ENCODE measurements around the gene CLEC19A.

Gene CLEC19A

DNA sequence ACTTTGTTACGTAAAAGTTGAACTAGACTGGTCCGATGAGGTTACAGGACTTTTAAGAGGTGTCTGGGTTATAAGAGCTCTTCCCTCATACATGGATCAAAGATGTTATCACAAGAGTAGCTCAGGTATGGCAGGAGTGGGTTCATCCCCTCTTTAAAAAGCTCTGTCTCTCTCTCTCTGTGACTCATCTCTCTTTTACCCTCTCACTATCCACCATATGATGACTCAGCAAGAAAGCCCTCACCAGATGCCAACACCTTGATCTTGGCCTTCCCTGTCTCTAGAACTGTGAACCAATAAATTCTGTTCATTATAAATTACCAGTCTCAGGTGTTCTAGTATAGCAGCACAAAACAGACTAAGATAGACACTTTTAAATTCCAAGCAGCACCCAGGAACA is 1.9 kb upstream of the CLEC19A start:
- Histone ChIP-seq H3K4me3 (ENCODE audit: low read depth in 1 of 5, low read length in 5 of 5) (no peak overlapping the region), H3K9ac (ENCODE audit: low read length in 5 of 5) (no peak overlapping the region), H3K36me3 (ENCODE audit: control insufficient read depth in 5 of 5, insufficient read depth in 5 of 5, low read length in 5 of 5) (no peaks in the 10 kb centered on the region), H3K4me1 (ENCODE audit: control insufficient read depth in 5 of 5, insufficient read depth in 5 of 5, low read length in 5 of 5) (no peaks in the 10 kb centered on the region), H3K27me3 (ENCODE audit: control insufficient read depth in 5 of 5, insufficient read depth in 4 of 5, low read length in 5 of 5) (peaks cover 0 to 8% (median 0%) of the 10 kb centered on the region in 5 donors), H3K9me3 (ENCODE audit: control insufficient read depth in 5 of 5, low read length in 5 of 5) (peaks cover 0 to 1% (median 0%) of the 10 kb centered on the region in 5 donors), H3K27ac (ENCODE audit: low read depth, low read length) (no peak overlapping the region)

DNA sequence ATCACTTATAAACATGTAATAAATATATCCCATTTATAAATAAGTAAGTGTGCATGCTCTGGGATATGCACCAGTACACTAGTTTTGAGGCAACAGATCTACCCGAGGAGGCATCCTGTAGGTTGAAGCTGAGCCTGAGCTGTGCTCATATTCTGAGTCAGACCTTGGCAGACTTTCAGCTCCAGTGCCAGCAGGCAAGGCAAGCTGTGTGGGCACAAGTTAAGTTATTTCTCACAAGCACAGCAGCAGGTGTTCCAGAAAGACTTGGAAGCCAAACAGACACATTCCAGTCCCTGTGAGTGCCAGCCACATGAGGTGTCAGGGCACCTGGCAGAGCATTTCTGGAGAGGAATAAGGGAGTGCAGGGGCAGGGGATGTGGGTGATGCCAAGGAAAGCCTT is 1.3 kb upstream of the CLEC19A start:
- Histone ChIP-seq H3K36me3 (ENCODE audit: control insufficient read depth in 5 of 5, insufficient read depth in 5 of 5, low read length in 5 of 5) (no peaks in the 10 kb centered on the region), H3K9me3 (ENCODE audit: control insufficient read depth in 5 of 5, low read length in 5 of 5) (no peaks in the 10 kb centered on the region), H3K4me1 (ENCODE audit: control insufficient read depth in 5 of 5, insufficient read depth in 5 of 5, low read length in 5 of 5) (no peaks in the 10 kb centered on the region), H3K27ac (ENCODE audit: low read depth, low read length) (no peak overlapping the region), H3K27me3 (ENCODE audit: control insufficient read depth in 5 of 5, insufficient read depth in 4 of 5, low read length in 5 of 5) (peaks cover 0 to 8% (median 0%) of the 10 kb centered on the region in 5 donors), H3K4me3 (ENCODE audit: low read depth in 1 of 5, low read length in 5 of 5) (no peak overlapping the region), H3K9ac (ENCODE audit: low read length in 5 of 5) (no peak overlapping the region)

DNA sequence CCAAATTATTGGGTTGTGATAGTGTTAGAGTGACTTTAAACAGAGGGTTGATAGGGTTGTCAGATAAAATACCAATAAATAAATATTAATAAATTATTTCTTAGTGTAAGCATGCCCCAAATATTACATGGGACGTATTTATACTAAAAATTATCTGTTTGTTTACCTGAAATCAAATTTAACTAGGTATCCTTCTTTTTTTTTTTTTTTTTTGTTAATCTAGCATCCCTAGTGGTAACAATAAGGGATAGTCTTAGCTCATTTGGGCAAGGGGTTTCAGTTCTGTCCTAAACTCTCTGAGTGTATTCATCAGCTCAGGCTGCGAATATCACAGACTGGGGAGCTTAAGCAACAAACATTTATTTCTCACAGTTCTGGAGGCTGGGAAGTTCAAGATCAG is 1.3 kb downstream of the CLEC19A start:
- peaks cover 0 to 5% (median 3%) of the 10 kb centered on the region in 5 donors for H3K4me1 ChIP-seq (ENCODE audit: control insufficient read depth in 5 of 5, insufficient read depth in 5 of 5, low read length in 5 of 5)
- H3K27ac ChIP-seq (ENCODE audit: low read depth, low read length), result no peak overlapping the region
- H3K4me3 ChIP-seq (ENCODE audit: low read depth in 1 of 5, low read length in 5 of 5), result no peak overlapping the region
- H3K27me3 ChIP-seq (ENCODE audit: control insufficient read depth in 5 of 5, insufficient read depth in 4 of 5, low read length in 5 of 5), result peaks cover 0 to 10% (median 0%) of the 10 kb centered on the region in 5 donors
- H3K36me3 ChIP-seq (ENCODE audit: control insufficient read depth in 5 of 5, insufficient read depth in 5 of 5, low read length in 5 of 5), result no peaks in the 10 kb centered on the region
- no peaks in the 10 kb centered on the region for H3K9me3 ChIP-seq (ENCODE audit: control insufficient read depth in 5 of 5, low read length in 5 of 5)
- no peak overlapping the region for H3K9ac ChIP-seq (ENCODE audit: low read length in 5 of 5)

DNA sequence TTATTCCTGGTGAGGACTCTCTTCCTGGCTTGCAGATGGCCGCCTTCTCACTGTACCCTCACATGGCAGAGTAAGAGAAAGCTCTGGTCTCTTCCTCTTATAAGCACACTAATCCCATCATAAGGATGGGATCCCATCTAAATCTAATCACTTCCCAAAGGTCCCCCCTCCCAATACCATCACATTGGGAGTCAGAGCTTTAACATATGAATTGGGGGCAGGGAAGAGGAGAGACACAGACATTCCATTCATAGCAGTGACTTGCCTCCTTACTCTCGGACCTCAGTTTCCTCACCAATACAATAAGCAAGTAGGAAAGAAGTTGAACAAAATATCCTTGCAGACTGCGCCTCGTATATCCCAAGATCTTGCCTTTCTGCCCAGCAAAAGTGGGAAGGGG is 1.7 kb downstream of the CLEC19A start:
- H3K4me3 ChIP-seq (ENCODE audit: low read depth in 1 of 5, low read length in 5 of 5), result no peak overlapping the region
- H3K9ac ChIP-seq (ENCODE audit: low read length in 5 of 5), result no peak overlapping the region
- H3K36me3 ChIP-seq (ENCODE audit: control insufficient read depth in 5 of 5, insufficient read depth in 5 of 5, low read length in 5 of 5), result no peaks in the 10 kb centered on the region
- peaks cover 0 to 10% (median 0%) of the 10 kb centered on the region in 5 donors for H3K27me3 ChIP-seq (ENCODE audit: control insufficient read depth in 5 of 5, insufficient read depth in 4 of 5, low read length in 5 of 5)
- H3K4me1 ChIP-seq (ENCODE audit: control insufficient read depth in 5 of 5, insufficient read depth in 5 of 5, low read length in 5 of 5), result peaks cover 0 to 5% (median 3%) of the 10 kb centered on the region in 5 donors
- no peak overlapping the region for H3K27ac ChIP-seq (ENCODE audit: low read depth, low read length)
- H3K9me3 ChIP-seq (ENCODE audit: control insufficient read depth in 5 of 5, low read length in 5 of 5), result no peaks in the 10 kb centered on the region

DNA sequence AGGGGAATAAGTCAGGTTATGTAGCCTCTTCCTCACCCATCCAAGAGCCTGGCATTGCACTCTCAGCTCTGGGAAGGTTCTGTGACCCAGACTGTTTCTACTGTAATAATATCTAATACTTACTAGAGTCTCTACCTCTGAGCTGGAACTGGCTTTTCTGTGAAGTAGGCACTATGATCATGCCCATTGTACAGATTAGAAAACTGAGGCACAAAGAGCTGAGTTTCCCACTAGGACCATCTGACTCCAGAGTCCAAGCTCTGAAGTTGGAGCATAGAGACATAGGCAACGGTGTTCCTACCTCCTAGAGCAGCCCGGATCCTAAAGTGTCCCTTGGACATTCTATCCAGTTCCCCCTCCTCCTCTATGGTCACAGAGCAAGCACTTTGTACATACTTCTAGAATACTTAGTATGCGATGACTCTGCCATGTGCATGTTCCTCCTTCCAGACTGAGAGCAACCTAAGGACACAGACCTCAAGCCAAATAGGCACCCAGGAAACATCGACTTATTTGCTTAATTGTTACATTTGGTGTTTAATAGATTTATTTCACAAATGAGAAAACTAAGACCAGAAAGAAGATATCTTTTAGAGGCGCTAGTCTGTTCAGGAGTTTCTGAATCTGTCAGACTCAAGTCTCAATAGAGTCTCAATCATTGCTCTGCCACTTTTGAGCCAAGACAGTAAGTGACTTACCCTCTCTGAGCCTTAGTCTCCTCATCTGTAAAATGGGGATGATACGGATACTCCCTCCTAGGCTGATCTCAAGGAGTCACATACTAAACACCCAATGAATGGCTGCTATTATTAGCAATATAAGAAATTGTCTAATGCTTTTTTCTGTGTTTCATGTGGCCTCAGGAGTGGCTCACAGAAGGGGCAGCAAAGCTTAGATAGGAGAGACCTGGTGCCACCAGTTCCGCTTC is 3.6 kb downstream of the CLEC19A start:
- H3K27me3 ChIP-seq (ENCODE audit: control insufficient read depth in 5 of 5, insufficient read depth in 4 of 5, low read length in 5 of 5), result peaks cover 0 to 10% (median 2%) of the 10 kb centered on the region in 5 donors
- H3K27ac ChIP-seq (ENCODE audit: low read depth, low read length), result no peak overlapping the region
- H3K4me3 ChIP-seq (ENCODE audit: low read depth in 1 of 5, low read length in 5 of 5), result no peak overlapping the region
- no peaks in the 10 kb centered on the region for H3K36me3 ChIP-seq (ENCODE audit: control insufficient read depth in 5 of 5, insufficient read depth in 5 of 5, low read length in 5 of 5)
- H3K9me3 ChIP-seq (ENCODE audit: control insufficient read depth in 5 of 5, low read length in 5 of 5), result no peaks in the 10 kb centered on the region
- H3K9ac ChIP-seq (ENCODE audit: low read length in 5 of 5), result no peak overlapping the region
- H3K4me1 ChIP-seq (ENCODE audit: control insufficient read depth in 5 of 5, insufficient read depth in 5 of 5, low read length in 5 of 5), result peaks cover 0 to 7% (median 3%) of the 10 kb centered on the region in 5 donors

DNA sequence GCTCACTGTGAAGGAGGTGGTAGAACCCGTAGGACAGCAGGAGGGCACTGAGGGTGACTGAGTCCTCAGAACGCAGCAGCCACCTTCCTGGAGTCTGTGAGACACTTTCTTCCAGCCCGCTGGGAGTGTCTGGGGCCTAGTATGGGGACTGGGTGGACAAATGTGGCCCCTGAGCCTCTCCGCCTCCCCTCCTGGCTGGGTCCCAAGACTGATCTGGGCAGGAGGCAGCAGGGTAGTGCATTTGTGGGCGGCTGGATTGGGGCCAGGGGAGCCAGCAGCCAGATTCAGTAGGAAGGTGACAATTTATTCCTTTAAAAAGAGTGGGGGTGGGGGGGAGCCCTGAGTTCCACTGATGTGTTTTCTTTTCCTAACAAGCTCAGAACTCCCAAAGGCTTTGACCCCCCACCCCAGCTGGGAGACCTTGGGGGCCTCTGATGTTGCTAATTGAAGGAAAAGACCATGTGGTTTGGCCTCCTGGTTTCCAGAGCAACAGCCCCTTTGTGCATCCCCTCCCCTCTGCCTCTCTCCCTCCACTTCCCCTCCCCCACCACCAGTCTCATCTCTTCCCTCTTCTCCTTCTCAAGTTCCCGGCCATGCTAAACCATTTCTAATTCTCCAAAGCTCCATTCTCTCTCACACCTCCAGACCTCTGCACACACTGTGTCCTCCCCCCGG is 4.4 kb downstream of the CLEC19A start:
- Histone ChIP-seq H3K4me3 (ENCODE audit: low read depth in 1 of 5, low read length in 5 of 5) (no peak overlapping the region), H3K36me3 (ENCODE audit: control insufficient read depth in 5 of 5, insufficient read depth in 5 of 5, low read length in 5 of 5) (no peaks in the 10 kb centered on the region), H3K27me3 (ENCODE audit: control insufficient read depth in 5 of 5, insufficient read depth in 4 of 5, low read length in 5 of 5) (peaks cover 0 to 6% (median 2%) of the 10 kb centered on the region in 5 donors), H3K4me1 (ENCODE audit: control insufficient read depth in 5 of 5, insufficient read depth in 5 of 5, low read length in 5 of 5) (peaks cover 0 to 9% (median 3%) of the 10 kb centered on the region in 5 donors), H3K9ac (ENCODE audit: low read length in 5 of 5) (no peak overlapping the region), H3K9me3 (ENCODE audit: control insufficient read depth in 5 of 5, low read length in 5 of 5) (no peaks in the 10 kb centered on the region), H3K27ac (ENCODE audit: low read depth, low read length) (no peak overlapping the region)

DNA sequence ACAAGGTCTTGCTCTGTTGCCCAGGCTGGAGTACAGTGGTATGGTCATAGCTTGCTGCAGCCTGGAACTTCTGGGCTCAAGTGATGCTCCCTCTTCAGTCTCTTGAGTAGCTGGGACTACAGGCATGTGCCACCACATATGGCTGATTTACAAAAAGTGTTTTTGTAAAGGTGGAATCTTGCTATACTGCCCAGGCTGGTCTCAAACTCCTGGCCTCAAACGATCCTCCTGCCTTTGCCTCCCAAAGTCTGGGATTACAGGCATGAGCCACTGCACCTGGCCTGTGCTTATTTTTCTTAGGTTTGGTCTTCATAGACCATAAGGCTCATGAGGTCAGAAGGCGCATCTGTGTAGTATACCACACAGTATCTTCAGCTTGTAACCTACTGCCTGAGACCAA is 5.3 kb downstream of the CLEC19A start:
- H3K27ac ChIP-seq (ENCODE audit: low read depth, low read length), result no peak overlapping the region
- peaks cover 0 to 6% (median 2%) of the 10 kb centered on the region in 5 donors for H3K27me3 ChIP-seq (ENCODE audit: control insufficient read depth in 5 of 5, insufficient read depth in 4 of 5, low read length in 5 of 5)
- peaks cover 0 to 9% (median 3%) of the 10 kb centered on the region in 5 donors for H3K4me1 ChIP-seq (ENCODE audit: control insufficient read depth in 5 of 5, insufficient read depth in 5 of 5, low read length in 5 of 5)
- H3K36me3 ChIP-seq (ENCODE audit: control insufficient read depth in 5 of 5, insufficient read depth in 5 of 5, low read length in 5 of 5), result no peaks in the 10 kb centered on the region
- no peak overlapping the region for H3K9ac ChIP-seq (ENCODE audit: low read length in 5 of 5)
- no peak overlapping the region for H3K4me3 ChIP-seq (ENCODE audit: low read depth in 1 of 5, low read length in 5 of 5)
- H3K9me3 ChIP-seq (ENCODE audit: control insufficient read depth in 5 of 5, low read length in 5 of 5), result no peaks in the 10 kb centered on the region

DNA sequence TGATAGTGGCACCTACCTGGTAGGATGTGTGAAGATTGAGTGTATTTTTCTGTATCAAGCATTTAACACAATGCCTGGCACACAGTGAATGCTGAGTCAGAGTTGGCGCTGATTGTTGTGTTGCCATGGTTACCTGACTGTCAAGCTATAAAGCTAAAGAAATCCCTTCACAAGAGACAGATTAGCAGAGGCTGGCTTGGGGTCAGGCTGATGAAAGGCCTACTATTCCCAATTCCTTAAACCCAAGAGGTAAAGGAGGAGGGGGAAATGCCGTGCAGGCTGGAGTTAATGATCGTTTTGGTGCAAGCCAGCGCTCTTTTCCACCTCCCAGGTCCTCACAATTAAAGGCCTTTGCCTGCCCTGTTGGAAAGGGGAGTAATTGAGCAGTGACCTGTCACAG is 5.9 kb downstream of the CLEC19A start:
- H3K27me3 ChIP-seq (ENCODE audit: control insufficient read depth in 5 of 5, insufficient read depth in 4 of 5, low read length in 5 of 5), result peaks cover 0 to 6% (median 2%) of the 10 kb centered on the region in 5 donors
- no peak overlapping the region for H3K27ac ChIP-seq (ENCODE audit: low read depth, low read length)
- no peaks in the 10 kb centered on the region for H3K36me3 ChIP-seq (ENCODE audit: control insufficient read depth in 5 of 5, insufficient read depth in 5 of 5, low read length in 5 of 5)
- H3K4me3 ChIP-seq (ENCODE audit: low read depth in 1 of 5, low read length in 5 of 5), result no peak overlapping the region
- no peak overlapping the region for H3K9ac ChIP-seq (ENCODE audit: low read length in 5 of 5)
- H3K4me1 ChIP-seq (ENCODE audit: control insufficient read depth in 5 of 5, insufficient read depth in 5 of 5, low read length in 5 of 5), result peaks cover 0 to 9% (median 3%) of the 10 kb centered on the region in 5 donors
- no peaks in the 10 kb centered on the region for H3K9me3 ChIP-seq (ENCODE audit: control insufficient read depth in 5 of 5, low read length in 5 of 5)

DNA sequence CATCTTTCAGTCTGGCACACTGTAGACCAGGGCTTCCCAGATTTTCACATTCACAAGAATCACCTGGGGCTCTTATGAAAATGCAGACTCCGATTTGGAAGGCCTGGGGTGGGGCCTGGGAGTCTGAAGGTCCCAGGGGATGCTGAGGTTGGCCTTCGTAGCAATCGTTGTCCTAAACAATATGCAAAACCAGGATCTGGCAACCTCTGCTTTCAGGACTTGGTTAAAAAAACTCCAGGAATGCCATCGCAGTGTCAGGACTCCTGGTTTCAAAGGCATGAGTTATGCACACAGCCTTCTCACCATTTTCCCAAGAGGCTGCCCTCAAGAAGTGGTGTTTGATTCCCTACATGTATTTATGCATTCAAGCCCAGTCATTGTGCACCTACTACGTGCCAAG is 6.7 kb downstream of the CLEC19A start:
- H3K27me3 ChIP-seq (ENCODE audit: control insufficient read depth in 5 of 5, insufficient read depth in 4 of 5, low read length in 5 of 5), result peaks cover 0 to 6% (median 2%) of the 10 kb centered on the region in 5 donors
- H3K27ac ChIP-seq (ENCODE audit: low read depth, low read length), result no peak overlapping the region
- no peak overlapping the region for H3K9ac ChIP-seq (ENCODE audit: low read length in 5 of 5)
- peaks cover 0 to 9% (median 3%) of the 10 kb centered on the region in 5 donors for H3K4me1 ChIP-seq (ENCODE audit: control insufficient read depth in 5 of 5, insufficient read depth in 5 of 5, low read length in 5 of 5)
- H3K36me3 ChIP-seq (ENCODE audit: control insufficient read depth in 5 of 5, insufficient read depth in 5 of 5, low read length in 5 of 5), result no peaks in the 10 kb centered on the region
- no peaks in the 10 kb centered on the region for H3K9me3 ChIP-seq (ENCODE audit: control insufficient read depth in 5 of 5, low read length in 5 of 5)
- no peak overlapping the region for H3K4me3 ChIP-seq (ENCODE audit: low read depth in 1 of 5, low read length in 5 of 5)

DNA sequence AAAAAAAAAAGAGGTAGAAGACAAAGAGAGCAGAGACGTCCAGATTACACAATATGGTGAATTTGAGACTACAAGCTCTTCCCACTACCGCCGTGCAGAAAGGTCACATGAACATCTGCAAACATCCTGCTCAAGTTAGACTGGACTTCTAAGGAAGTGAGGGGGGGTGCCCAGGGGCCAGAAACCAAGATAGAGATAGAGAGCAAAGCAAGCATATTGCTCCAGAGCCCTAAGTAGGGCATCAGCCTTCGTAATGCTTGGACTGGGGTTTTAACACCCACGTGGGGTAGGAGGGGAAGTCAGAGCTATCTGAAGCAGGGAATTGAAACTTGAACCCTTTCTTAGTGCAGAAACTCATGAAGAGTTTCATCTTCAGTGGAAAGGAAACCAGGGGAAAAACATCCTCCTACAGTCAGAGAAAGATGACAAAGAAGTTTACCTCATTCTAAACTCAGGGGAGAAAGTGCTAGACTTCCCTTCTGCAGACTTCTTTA is 8.7 kb downstream of the CLEC19A start:
- Histone ChIP-seq H3K9ac (ENCODE audit: low read length in 5 of 5) (no peak overlapping the region), H3K4me1 (ENCODE audit: control insufficient read depth in 5 of 5, insufficient read depth in 5 of 5, low read length in 5 of 5) (peaks cover 0 to 9% (median 3%) of the 10 kb centered on the region in 5 donors), H3K27ac (ENCODE audit: low read depth, low read length) (no peak overlapping the region), H3K36me3 (ENCODE audit: control insufficient read depth in 5 of 5, insufficient read depth in 5 of 5, low read length in 5 of 5) (no peaks in the 10 kb centered on the region), H3K27me3 (ENCODE audit: control insufficient read depth in 5 of 5, insufficient read depth in 4 of 5, low read length in 5 of 5) (peaks cover 0 to 2% (median 0%) of the 10 kb centered on the region in 5 donors), H3K9me3 (ENCODE audit: control insufficient read depth in 5 of 5, low read length in 5 of 5) (no peaks in the 10 kb centered on the region), H3K4me3 (ENCODE audit: low read depth in 1 of 5, low read length in 5 of 5) (no peak overlapping the region)

Measured in subcutaneous abdominal adipose tissue (tissue), 5 donors.